ENCODE measurements around the gene PCDHB2. TPM values are rescaled to one million over a fixed set of nuclear protein-coding genes. Genes with fewer than 3 reads are reported as not detected.
"Not testable (repeated sequence)": the region's sequence is repeated elsewhere in the genome, so short reads cannot be mapped to it uniquely, and the experiment has no call there.

PCDHB2 gene
- total RNA-seq, 2 donors from 2014 or later, result not detected

GRCh38 chr5:141121985-141122384 lies 27.6 kb downstream of the PCDHB2 start:
- DNase-seq (ENCODE audit: low spot score in 2 of 2) (no peak), ATAC-seq (no peak)
- H3K36me3 Mint-ChIP-seq, result peaks cover 19 to 22% of the 10 kb centered on the region in 2 donors
- H3K9me3 Mint-ChIP-seq, result peaks cover 7 to 11% of the 10 kb centered on the region in 2 donors
- no peak overlapping the region for H3K27ac Mint-ChIP-seq

DNA sequence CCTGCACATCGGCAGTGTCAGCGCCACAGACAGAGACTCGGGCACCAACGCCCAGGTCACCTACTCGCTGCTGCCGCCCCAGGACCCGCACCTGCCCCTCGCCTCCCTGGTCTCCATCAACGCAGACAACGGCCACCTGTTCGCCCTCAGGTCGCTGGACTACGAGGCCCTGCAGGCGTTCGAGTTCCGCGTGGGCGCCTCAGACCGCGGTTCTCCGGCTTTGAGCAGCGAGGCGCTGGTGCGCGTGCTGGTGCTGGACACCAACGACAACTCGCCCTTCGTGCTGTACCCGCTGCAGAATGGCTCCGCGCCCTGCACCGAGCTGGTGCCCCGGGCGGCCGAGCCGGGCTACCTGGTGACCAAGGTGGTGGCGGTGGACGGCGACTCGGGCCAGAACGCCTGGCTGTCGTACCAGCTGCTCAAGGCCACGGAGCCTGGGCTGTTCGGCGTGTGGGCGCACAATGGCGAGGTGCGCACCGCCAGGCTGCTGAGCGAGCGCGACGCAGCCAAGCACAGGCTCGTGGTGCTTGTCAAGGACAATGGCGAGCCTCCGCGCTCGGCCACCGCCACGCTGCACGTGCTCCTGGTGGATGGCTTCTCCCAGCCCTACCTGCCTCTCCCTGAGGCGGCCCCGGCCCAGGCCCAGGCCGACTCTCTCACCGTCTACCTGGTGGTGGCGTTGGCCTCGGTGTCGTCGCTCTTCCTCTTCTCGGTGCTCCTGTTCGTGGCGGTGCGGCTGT lies 29.2 kb downstream of the PCDHB2 start:
- Mint-ChIP-seq H3K9me3 (peaks cover 7 to 11% of the 10 kb centered on the region in 2 donors), H3K36me3 (peaks cover 19 to 22% of the 10 kb centered on the region in 2 donors)
- H3K27ac Mint-ChIP-seq; DNase-seq (ENCODE audit: low spot score in 2 of 2); ATAC-seq: not testable (repeated sequence)

DNA sequence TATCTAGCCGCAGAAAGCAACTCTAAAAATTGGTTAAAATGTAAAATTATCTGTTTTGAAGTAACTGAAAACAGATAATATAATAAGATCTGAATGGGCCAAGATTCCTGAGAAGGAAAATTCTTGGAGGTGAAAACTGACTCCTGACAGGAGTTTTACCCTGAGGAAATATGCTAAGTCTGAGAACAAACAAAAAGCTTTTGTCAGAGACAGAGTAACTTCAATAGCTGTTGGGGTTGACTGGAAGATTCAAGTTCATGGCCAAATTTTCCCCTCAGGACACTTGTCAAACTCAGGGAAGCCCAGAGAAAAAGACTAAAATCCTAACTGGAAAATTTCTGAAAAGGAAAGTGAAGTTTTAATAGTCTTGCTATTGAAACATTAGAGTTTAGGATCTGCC lies 32.9 kb downstream of the PCDHB2 start:
- Mint-ChIP-seq H3K36me3 (peaks cover 10 to 15% of the 10 kb centered on the region in 2 donors), H3K9me3 (peaks cover 6 to 7% of the 10 kb centered on the region in 2 donors), H3K27ac (no peak overlapping the region)
- ATAC-seq (no peak), DNase-seq (ENCODE audit: low spot score in 2 of 2) (no peak)

DNA sequence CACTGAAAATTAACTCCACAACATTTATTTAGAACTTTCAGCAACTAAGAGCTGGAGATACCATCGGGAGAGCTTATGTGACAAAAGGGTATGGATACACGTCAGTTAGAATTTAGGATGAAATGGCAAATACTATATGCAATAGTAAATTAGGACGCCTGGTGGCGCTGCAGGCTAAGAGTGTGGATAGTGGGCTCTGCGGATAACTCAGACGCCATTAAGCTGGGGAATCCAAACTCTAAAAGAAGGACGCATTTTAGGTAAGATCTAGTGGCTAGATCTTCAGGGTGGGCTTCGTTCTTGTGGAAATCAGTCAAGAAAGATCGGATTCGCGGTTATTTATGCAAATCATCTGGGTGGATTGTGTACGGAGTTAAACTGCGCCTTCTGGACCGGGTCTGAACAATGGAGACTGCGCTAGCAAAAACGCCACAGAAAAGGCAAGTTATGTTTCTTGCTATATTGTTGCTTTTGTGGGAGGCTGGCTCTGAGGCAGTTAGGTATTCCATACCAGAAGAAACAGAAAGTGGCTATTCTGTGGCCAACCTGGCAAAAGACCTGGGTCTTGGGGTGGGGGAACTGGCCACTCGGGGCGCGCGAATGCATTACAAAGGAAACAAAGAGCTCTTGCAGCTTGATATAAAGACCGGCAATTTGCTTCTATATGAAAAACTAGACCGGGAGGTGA lies 40.8 kb downstream of the PCDHB2 start, which contains the start of gene PCDHB5:
TSS of gene PCDHB5 (plus strand) at position 177 of the 688 bp plus-strand sequence. CDS start at position 406, 229 bp downstream.
- Mint-ChIP-seq H3K9me3 (peaks cover 13 to 31% of the 10 kb centered on the region in 2 donors), H3K27ac (no peak within 1 kb of the TSS), H3K36me3 (peaks cover 28 to 32% of the 10 kb centered on the region in 2 donors)
- DNase-seq (ENCODE audit: low spot score in 2 of 2), result no peak
- ATAC-seq, result no peak

DNA sequence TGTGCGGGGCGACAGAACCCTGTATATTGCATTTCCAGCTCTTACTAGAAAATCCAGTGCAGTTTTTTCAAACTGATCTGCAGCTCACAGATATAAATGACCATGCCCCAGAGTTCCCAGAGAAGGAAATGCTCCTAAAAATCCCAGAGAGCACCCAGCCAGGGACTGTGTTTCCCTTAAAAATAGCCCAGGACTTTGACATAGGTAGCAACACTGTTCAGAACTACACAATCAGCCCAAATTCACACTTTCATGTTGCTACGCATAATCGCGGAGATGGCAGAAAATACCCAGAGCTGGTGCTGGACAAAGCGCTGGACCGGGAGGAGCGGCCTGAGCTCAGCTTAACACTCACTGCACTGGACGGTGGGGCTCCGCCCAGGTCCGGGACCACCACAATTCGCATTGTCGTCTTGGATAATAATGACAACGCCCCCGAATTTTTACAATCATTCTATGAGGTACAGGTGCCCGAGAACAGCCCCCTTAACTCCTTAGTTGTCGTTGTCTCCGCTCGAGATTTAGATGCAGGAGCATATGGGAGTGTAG lies 41.4 kb downstream of the PCDHB2 start:
- DNase-seq (ENCODE audit: low spot score in 2 of 2), result no peak
- peaks cover 28 to 32% of the 10 kb centered on the region in 2 donors for H3K36me3 Mint-ChIP-seq
- H3K9me3 Mint-ChIP-seq, result peaks cover 13 to 31% of the 10 kb centered on the region in 2 donors
- no peak overlapping the region for H3K27ac Mint-ChIP-seq
- no peak for ATAC-seq

- Mint-ChIP-seq H3K9me3 (peaks cover 13 to 31% of the 10 kb centered on the region in 2 donors), H3K36me3 (peaks cover 28 to 32% of the 10 kb centered on the region in 2 donors)
- not testable (repeated sequence) for DNase-seq (ENCODE audit: low spot score in 2 of 2); ATAC-seq; H3K27ac Mint-ChIP-seq
Measured at GRCh38 chr5:141137346-141137745, 42.9 kb downstream of the PCDHB2 start.

Other genes with a start within 250 kb of the PCDHB2 start
- gene PCDHA9, start 246.2 kb upstream of the PCDHB2 start, total RNA-seq, result not detected
- gene PCDHA10, start 238.7 kb upstream of the PCDHB2 start, total RNA-seq, result not detected
- gene PCDHA11, start 225.7 kb upstream of the PCDHB2 start, total RNA-seq, result not detected
- gene PCDHA12, start 219.3 kb upstream of the PCDHB2 start, total RNA-seq, result not detected
- not detected for gene PCDHA13, start 212.5 kb upstream of the PCDHB2 start, total RNA-seq
- gene PCDHAC1, start 168.3 kb upstream of the PCDHB2 start, total RNA-seq, result not detected
- not detected for gene PCDHAC2, start 128.1 kb upstream of the PCDHB2 start, total RNA-seq
- gene PCDHB1, start 43.2 kb upstream of the PCDHB2 start, total RNA-seq, result not detected
- not detected for gene PCDHB3, start 5.9 kb downstream of the PCDHB2 start, total RNA-seq
- not detected for gene PCDHB4, start 27.2 kb downstream of the PCDHB2 start, total RNA-seq
- under 1 TPM in 1 of 2 donors, not detected in 1; 0.08 TPM for gene PCDHB5, start 40.6 kb downstream of the PCDHB2 start, total RNA-seq
- not detected for gene PCDHB6, start 55.4 kb downstream of the PCDHB2 start, total RNA-seq
- gene PCDHB7, start 78.0 kb downstream of the PCDHB2 start, total RNA-seq, result not detected
- not detected for gene PCDHB8, start 83.2 kb downstream of the PCDHB2 start, total RNA-seq
- not detected for gene PCDHB16, start 87.8 kb downstream of the PCDHB2 start, total RNA-seq
- gene PCDHB9, start 92.5 kb downstream of the PCDHB2 start, total RNA-seq, result not detected
- gene PCDHB10, start 97.7 kb downstream of the PCDHB2 start, total RNA-seq, result not detected
- not detected for gene PCDHB11, start 105.0 kb downstream of the PCDHB2 start, total RNA-seq
- not detected for gene PCDHB12, start 114.1 kb downstream of the PCDHB2 start, total RNA-seq
- gene PCDHB13, start 119.3 kb downstream of the PCDHB2 start, total RNA-seq, result not detected
- not detected for gene PCDHB14, start 128.7 kb downstream of the PCDHB2 start, total RNA-seq
- not detected for gene PCDHB15, start 150.8 kb downstream of the PCDHB2 start, total RNA-seq
- under 1 TPM in 1 of 2 donors, not detected in 1; 0.23 TPM for gene SLC25A2, start 209.4 kb downstream of the PCDHB2 start, total RNA-seq
- 10 to 100 TPM; 44.7 to 46.7 TPM for gene TAF7, start 226.2 kb downstream of the PCDHB2 start, total RNA-seq
- under 1 TPM in 1 of 2 donors, not detected in 1; 0.11 TPM for gene PCDHGA1, start 235.9 kb downstream of the PCDHB2 start, total RNA-seq
- gene PCDHGA2, start 244.1 kb downstream of the PCDHB2 start, total RNA-seq, result not detected
- gene PCDHGA3, start 249.2 kb downstream of the PCDHB2 start, total RNA-seq, result not detected